IPS-20b (cell line): ENCODE measurements around the gene GRP.

ENCODE experiments used
- H3K27ac ChIP-seq: one replicate; pipeline ENCODE4 v1.5.1; 2013; ENCODE audit warnings: low read length
- H3K27me3 ChIP-seq: 2 replicates; pipeline ENCODE4 v1.6.1; 2013; ENCODE audit warnings: mild to moderate bottlenecking, low read length, inconsistent platforms; ENCODE audit not compliant: insufficient read depth
- H3K36me3 ChIP-seq: 2 replicates; pipeline ENCODE4 v1.6.1; 2013; ENCODE audit warnings: low read depth, mild to moderate bottlenecking, inconsistent platforms, low read length, moderate library complexity; ENCODE audit not compliant: insufficient read depth
- H3K4me1 ChIP-seq: 2 replicates; pipeline ENCODE4 v1.6.1; 2013; ENCODE audit warnings: mild to moderate bottlenecking, control low read depth, inconsistent platforms, low read length, moderate library complexity; ENCODE audit not compliant: insufficient read depth
- H3K4me3 ChIP-seq: 2 replicates; pipeline ENCODE4 v1.5.1; 2013; ENCODE audit warnings: mild to moderate bottlenecking, low read length, inconsistent platforms
- H3K9ac ChIP-seq: 2 replicates; pipeline ENCODE4 v1.6.1; 2013; ENCODE audit warnings: low read depth, mild to moderate bottlenecking, inconsistent platforms, low read length, moderate library complexity
- H3K9me3 ChIP-seq: 2 replicates; pipeline ENCODE4 v1.6.1; 2013; ENCODE audit warnings: mild to moderate bottlenecking, low read depth, low read length, inconsistent platforms; ENCODE audit not compliant: insufficient read depth

The GRP gene

GRCh38 chr18:59202258-59202820, 17.6 kb upstream of the GRP start:
- Histone ChIP-seq H3K4me1 (peaks cover 6% of the 10 kb centered on the region; the same call in 1 of the 2 replicates), H3K9me3 (no peaks in the 10 kb centered on the region), H3K4me3 (no peak overlapping the region), H3K36me3 (no peaks in the 10 kb centered on the region), H3K27ac (no peak overlapping the region), H3K27me3 (peaks cover 6% of the 10 kb centered on the region; the same call in 1 of the 2 replicates), H3K9ac (no peak overlapping the region)

DNA sequence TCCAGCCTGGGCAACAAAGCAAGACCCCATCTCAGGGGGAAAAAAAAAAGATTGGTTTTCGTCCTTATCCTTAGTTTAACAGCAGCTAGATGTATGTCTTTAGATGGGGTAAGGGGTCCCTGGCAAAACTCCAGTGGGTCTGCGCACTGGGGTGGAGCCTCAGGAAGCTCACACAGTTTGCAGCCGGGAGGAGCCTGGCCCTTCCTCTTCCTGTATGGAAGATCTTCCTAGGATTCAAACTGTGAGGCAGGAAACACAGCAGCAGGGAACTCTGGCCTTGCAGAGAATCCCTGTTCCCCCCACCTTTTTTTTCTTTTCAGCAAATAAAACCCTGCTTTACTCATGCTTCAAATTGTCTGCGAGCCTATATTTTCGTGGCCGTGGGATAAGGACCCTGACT, 12.5 kb upstream of the GRP start:
- Histone ChIP-seq H3K4me1 (0 out of 2 replicates have a peak, but pooled peaks cover 4% of the 10 kb centered on the region), H3K36me3 (no peaks in the 10 kb centered on the region), H3K9ac (no peak overlapping the region), H3K27ac (no peak overlapping the region), H3K4me3 (no peak overlapping the region), H3K27me3 (no peaks in the 10 kb centered on the region), H3K9me3 (no peaks in the 10 kb centered on the region)

DNA sequence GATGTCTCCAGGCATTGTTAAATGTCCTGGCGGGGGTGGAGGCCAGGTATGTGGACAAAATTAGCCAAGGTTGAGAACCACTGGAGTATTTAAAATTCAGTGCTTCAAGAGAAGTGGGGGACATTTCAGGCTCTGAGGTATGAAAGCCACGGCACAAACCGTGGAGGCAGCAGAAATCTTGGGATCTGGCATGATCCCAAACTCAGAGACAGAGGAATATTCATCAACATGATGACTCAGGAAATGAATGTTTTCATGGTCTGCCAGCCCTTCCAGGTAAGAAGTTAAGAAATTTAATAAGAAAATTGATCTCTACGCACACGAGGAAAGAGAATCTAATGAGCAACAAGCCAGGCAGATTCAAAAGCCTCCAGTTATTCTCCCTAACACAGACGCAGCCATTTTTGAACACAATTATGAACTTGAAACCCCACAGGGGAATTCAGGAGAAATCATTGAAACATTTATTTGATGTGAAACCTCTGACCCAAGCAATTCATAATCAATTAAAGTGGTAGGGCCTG, 11.3 kb upstream of the GRP start:
- no peak overlapping the region for H3K9ac ChIP-seq
- H3K27ac ChIP-seq, result no peak overlapping the region
- 0 out of 2 replicates have a peak, but pooled peaks cover 4% of the 10 kb centered on the region for H3K4me1 ChIP-seq
- no peak overlapping the region for H3K4me3 ChIP-seq
- peaks cover 2% of the 10 kb centered on the region; the same call in 1 of the 2 replicates for H3K27me3 ChIP-seq
- no peaks in the 10 kb centered on the region for H3K36me3 ChIP-seq
- no peaks in the 10 kb centered on the region for H3K9me3 ChIP-seq

DNA sequence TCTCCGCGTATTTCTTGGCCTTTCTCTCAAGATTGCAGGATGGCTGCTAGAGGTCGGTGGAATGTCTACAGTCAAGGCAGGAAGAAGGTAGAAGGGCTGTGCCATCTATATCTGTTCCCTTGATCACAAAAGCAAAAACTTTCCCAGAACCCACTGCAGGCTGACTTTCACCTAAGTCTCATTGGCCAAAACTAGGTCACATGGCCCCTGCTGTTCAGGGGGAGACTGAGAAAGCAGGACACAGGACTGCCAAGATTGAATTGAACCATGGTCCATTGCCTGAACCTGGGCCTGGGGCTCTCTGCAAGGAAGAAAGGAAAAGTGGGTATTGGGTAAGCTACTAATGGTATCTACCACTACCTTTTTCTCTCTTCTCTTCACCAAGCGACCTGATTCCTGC, 9.7 kb upstream of the GRP start:
- H3K4me3 ChIP-seq, result no peak overlapping the region
- H3K9me3 ChIP-seq, result no peaks in the 10 kb centered on the region
- no peak overlapping the region for H3K9ac ChIP-seq
- no peaks in the 10 kb centered on the region for H3K36me3 ChIP-seq
- H3K27ac ChIP-seq, result no peak overlapping the region
- 0 out of 2 replicates have a peak, but pooled peaks cover 4% of the 10 kb centered on the region for H3K4me1 ChIP-seq
- H3K27me3 ChIP-seq, result peaks cover 17% of the 10 kb centered on the region; the same call in 1 of the 2 replicates

GRCh38 chr18:59211629-59212028, 8.3 kb upstream of the GRP start:
- H3K4me1 ChIP-seq, result 0 out of 2 replicates have a peak, but pooled peaks cover 4% of the 10 kb centered on the region
- H3K27ac ChIP-seq, result no peak overlapping the region
- peaks cover 30% of the 10 kb centered on the region for H3K27me3 ChIP-seq
- H3K36me3 ChIP-seq, result no peaks in the 10 kb centered on the region
- no peak overlapping the region for H3K9ac ChIP-seq
- no peak overlapping the region for H3K4me3 ChIP-seq
- no peaks in the 10 kb centered on the region for H3K9me3 ChIP-seq

- no peak overlapping the region for H3K4me3 ChIP-seq
- no peak overlapping the region for H3K27ac ChIP-seq
- no peaks in the 10 kb centered on the region for H3K4me1 ChIP-seq
- peaks cover 2% of the 10 kb centered on the region; the same call in 1 of the 2 replicates for H3K9me3 ChIP-seq
- no peaks in the 10 kb centered on the region for H3K36me3 ChIP-seq
- peaks cover 94% of the 10 kb centered on the region for H3K27me3 ChIP-seq
- H3K9ac ChIP-seq, result no peak overlapping the region
These were observed 1.9 kb upstream of the GRP start for GRCh38 chr18:59218018-59218417.

GRCh38 chr18:59220164-59220783, 316 bp downstream of the GRP start:
- no peaks in the 10 kb centered on the region for H3K36me3 ChIP-seq
- H3K9me3 ChIP-seq, result peaks cover 2% of the 10 kb centered on the region; the same call in 1 of the 2 replicates
- H3K4me3 ChIP-seq, result peak overlapping the region; percentile 64
- no peaks in the 10 kb centered on the region for H3K4me1 ChIP-seq
- H3K27me3 ChIP-seq, result peaks cover 100% of the 10 kb centered on the region
- no peak overlapping the region for H3K9ac ChIP-seq
- no peak overlapping the region for H3K27ac ChIP-seq

GRCh38 chr18:59220784-59221765, 1.1 kb downstream of the GRP start:
- Histone ChIP-seq H3K9ac (no peak overlapping the region), H3K27me3 (peaks cover 100% of the 10 kb centered on the region), H3K4me3 (peak overlapping the region; percentile 64), H3K4me1 (no peaks in the 10 kb centered on the region), H3K27ac (no peak overlapping the region), H3K9me3 (peaks cover 2% of the 10 kb centered on the region; the same call in 1 of the 2 replicates), H3K36me3 (no peaks in the 10 kb centered on the region)

DNA sequence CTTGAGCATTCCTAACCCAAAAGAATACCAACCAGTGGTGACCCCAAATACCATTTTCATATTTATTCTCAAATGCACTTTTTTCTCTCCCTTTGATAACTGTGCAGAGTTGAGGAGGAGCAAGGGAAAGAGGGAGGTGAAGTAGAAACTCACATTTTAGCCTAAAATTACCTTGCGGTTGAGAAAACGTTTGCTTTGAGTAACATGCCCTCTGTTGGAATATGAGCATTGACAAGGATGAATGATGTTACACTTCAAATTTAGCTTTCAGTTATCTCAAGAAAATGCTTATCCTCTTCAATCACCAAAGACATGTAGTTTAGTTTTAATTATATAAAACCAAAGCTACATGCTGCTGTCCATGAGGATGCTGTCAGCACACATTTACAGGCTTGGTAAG, 2.4 kb downstream of the GRP start:
- Histone ChIP-seq H3K9me3 (peaks cover 2% of the 10 kb centered on the region; the same call in 1 of the 2 replicates), H3K4me3 (no peak overlapping the region), H3K4me1 (no peaks in the 10 kb centered on the region), H3K36me3 (no peaks in the 10 kb centered on the region), H3K27ac (no peak overlapping the region), H3K27me3 (peaks cover 100% of the 10 kb centered on the region), H3K9ac (no peak overlapping the region)

GRCh38 chr18:59228351-59228750, 8.4 kb downstream of the GRP start:
- H3K9ac ChIP-seq, result no peak overlapping the region
- no peaks in the 10 kb centered on the region for H3K4me1 ChIP-seq
- no peak overlapping the region for H3K4me3 ChIP-seq
- peaks cover 78% of the 10 kb centered on the region for H3K27me3 ChIP-seq
- no peaks in the 10 kb centered on the region for H3K9me3 ChIP-seq
- H3K27ac ChIP-seq, result no peak overlapping the region
- no peaks in the 10 kb centered on the region for H3K36me3 ChIP-seq

GRCh38 chr18:59229191-59229590, 9.2 kb downstream of the GRP start:
- Histone ChIP-seq H3K4me1 (no peaks in the 10 kb centered on the region), H3K9ac (no peak overlapping the region), H3K36me3 (no peaks in the 10 kb centered on the region), H3K9me3 (no peaks in the 10 kb centered on the region), H3K4me3 (no peak overlapping the region), H3K27me3 (peaks cover 70% of the 10 kb centered on the region), H3K27ac (no peak overlapping the region)
